Keratinocyte (primary cell): ENCODE data around the gene TOR1AIP2. TPM values are rescaled to one million over a fixed set of nuclear protein-coding genes. Genes with fewer than 3 reads are reported as not detected.

Experiments
- DNase-seq: peaks from one replicate; pipeline ENCODE4 v3.0.0-alpha.2; 2011; ENCODE audit warnings: low read depth, missing footprints, low spot score
- FAIRE-seq: peaks from 2 replicates; lab custom pipeline; 2011; peaks lifted over from hg19 to GRCh38; lab: Jason Lieb, UNC
- H2AFZ ChIP-seq: 2 replicates; pipeline ENCODE4 v1.6.0; 2012; ENCODE audit warnings: low read length, control low read depth, inconsistent platforms; ENCODE audit not compliant: control insufficient read depth
- H3K27ac ChIP-seq: 2 replicates; pipeline ENCODE4 v1.5.1; 2011; ENCODE audit warnings: low read length; ENCODE audit not compliant: control insufficient read depth, insufficient read depth
- H3K27me3 ChIP-seq: 3 replicates; pipeline ENCODE4 v1.6.0; 2011; ENCODE audit warnings: low read length; ENCODE audit not compliant: control insufficient read depth, insufficient read depth; ENCODE audit errors: extremely low read depth
- H3K36me3 ChIP-seq, 2 experiments: 2 replicates in 1 of 2; 3 replicates in 1 of 2; pipeline ENCODE4 v1.5.1; 2011; ENCODE audit warnings: low read length in 2 of 2, mild to moderate bottlenecking in 1 of 2; ENCODE audit not compliant: control insufficient read depth in 2 of 2, insufficient read depth in 2 of 2; ENCODE audit errors: extremely low read depth in 1 of 2
- H3K4me1 ChIP-seq: 3 replicates; pipeline ENCODE4 v1.5.1; 2011; ENCODE audit warnings: low read length; ENCODE audit not compliant: control insufficient read depth, insufficient read depth; ENCODE audit errors: extremely low read depth
- H3K4me2 ChIP-seq: 3 replicates; pipeline ENCODE4 v1.6.0; 2011; ENCODE audit warnings: low read depth, low read length; ENCODE audit not compliant: control insufficient read depth, insufficient read depth; ENCODE audit errors: extremely low read depth
- H3K4me3 ChIP-seq, 3 experiments: fragments of 200-600 bp in 1 of 3; sonication (generic) in 1 of 3; 2 replicates in 2 of 3; 3 replicates in 1 of 3; pipeline ENCODE4 v1.5.1; 2011 to 2016; ENCODE audit warnings: low read length in 3 of 3, mild to moderate bottlenecking in 3 of 3, control low read depth in 2 of 3, inconsistent platforms in 1 of 3, low read depth in 1 of 3, mixed read lengths in 1 of 3, mixed run types in 1 of 3, moderate library complexity in 1 of 3; ENCODE audit not compliant: control insufficient read depth in 2 of 3, insufficient read depth in 2 of 3; ENCODE audit errors: extremely low read depth in 1 of 3
- H3K79me2 ChIP-seq: 2 replicates; pipeline ENCODE4 v1.6.0; 2012; ENCODE audit warnings: low read length; ENCODE audit not compliant: control insufficient read depth, insufficient read depth
- H3K9ac ChIP-seq: 3 replicates; pipeline ENCODE4 v1.6.0; 2011; ENCODE audit warnings: low read length; ENCODE audit not compliant: control insufficient read depth, insufficient read depth; ENCODE audit errors: extremely low read depth
- H3K9me1 ChIP-seq: 3 replicates; pipeline ENCODE4 v1.6.0; 2011; ENCODE audit warnings: low read length; ENCODE audit not compliant: control insufficient read depth, insufficient read depth; ENCODE audit errors: extremely low read depth
- H3K9me3 ChIP-seq: 2 replicates; pipeline ENCODE4 v1.5.1; 2012; ENCODE audit warnings: low read depth, low read length; ENCODE audit not compliant: control insufficient read depth
- H4K20me1 ChIP-seq: 3 replicates; pipeline ENCODE4 v1.6.0; 2011; ENCODE audit warnings: low read length; ENCODE audit not compliant: control insufficient read depth, insufficient read depth; ENCODE audit errors: extremely low read depth
- CTCF ChIP-seq, 3 experiments: IDR thresholded peaks in 1 of 3; conservative IDR thresholded peaks in 1 of 3; optimal IDR thresholded peaks in 1 of 3; 2 replicates in 2 of 3; 3 replicates in 1 of 3; pipeline versions ENCODE3 to v1.5.1; 2011; ENCODE audit warnings: low read length in 3 of 3, mild to moderate bottlenecking in 3 of 3, moderate library complexity in 2 of 3, control low read depth in 1 of 3, inconsistent platforms in 1 of 3; ENCODE audit not compliant: insufficient read depth in 2 of 3; ENCODE audit errors: extremely low read depth in 1 of 3
- EZH2 ChIP-seq: IDR thresholded peaks from one replicate; pipeline ENCODE4 v1.6.1; 2012; ENCODE audit warnings: inconsistent platforms, mild to moderate bottlenecking, low read length, moderate library complexity
- dilution Hi-C: fragments of 300-500 bp; cut with MboI; formaldehyde crosslinking; loops from one replicate; pipeline ENCODE4 v1.7.0; 2020; ENCODE audit warnings: low sequenced_read_pairs; ENCODE audit not compliant: extremely low pct_ligation_motif_present
- polyA plus RNA-seq, 5 experiments: library from polyadenylated mRNA; depleted of rRNA in 3 of 5; stranded (reverse) in 3 of 5; stranded (forward) in 1 of 5; unstranded in 1 of 5; fragments of >200 nt; gene quantifications; 1 replicate in 1 of 5; 2 replicates in 3 of 5; 3 replicates in 1 of 5; pipeline versions ENCODE4 v1.2.1 to v1.2.3, GENCODE V29; 2011 to 2012; ENCODE audit warnings: missing spikeins in 2 of 5, low read depth in 1 of 5, low replicate concordance in 1 of 5

TOR1AIP2 gene
- polyA plus RNA-seq, 1 donor (not counting 4 experiments of a cell fraction or from before 2014, with no cell fraction given) = 49.9 TPM

GRCh38 chr1:179867493-179868330, 9.9 kb downstream of the TOR1AIP2 start:
- Histone ChIP-seq H3K4me1 (no peaks in the 10 kb centered on the region), H3K4me3 (no peak overlapping the region), H3K79me2 (peaks cover 72% of the 10 kb centered on the region), H3K36me3 (peaks cover 8 to 31% of the 10 kb centered on the region in 2 experiments), H3K9me1 (no peaks in the 10 kb centered on the region), H2AFZ (no peak overlapping the region), H3K4me2 (no peak overlapping the region), H3K27me3 (no peaks in the 10 kb centered on the region), H4K20me1 (no peaks in the 10 kb centered on the region), H3K9me3 (no peaks in the 10 kb centered on the region), H3K27ac (no peak overlapping the region), H3K9ac (no peak overlapping the region)
- dilution Hi-C loops = no loop called here
- no peak for TF ChIP-seq EZH2
- TF ChIP-seq CTCF (optimal IDR thresholded peaks at IDR 0.05 in 1 of 3, IDR thresholded peaks at IDR 0.05 in 1 of 3, conservative IDR thresholded peaks at IDR 0.05 in 1 of 3; ENCODE audit: extremely low read depth in 1 of 3, insufficient read depth in 2 of 3, low read length in 3 of 3) = peak; percentile 47 to 68 (median 67)
- DNase-seq = no peak
- FAIRE-seq = peak; percentile 74

- H2AFZ ChIP-seq = no peak overlapping the region
- H3K4me2 ChIP-seq = no peak overlapping the region
- no peaks in the 10 kb centered on the region for H4K20me1 ChIP-seq
- H3K4me1 ChIP-seq = no peaks in the 10 kb centered on the region
- dilution Hi-C loops = no loop called here
- H3K27ac ChIP-seq = no peak overlapping the region
- H3K9ac ChIP-seq = no peak overlapping the region
- FAIRE-seq (no peak), DNase-seq (no peak)
- TF ChIP-seq CTCF (optimal IDR thresholded peaks at IDR 0.05 in 1 of 3, IDR thresholded peaks at IDR 0.05 in 1 of 3, conservative IDR thresholded peaks at IDR 0.05 in 1 of 3; ENCODE audit: extremely low read depth in 1 of 3, insufficient read depth in 2 of 3, low read length in 3 of 3) (no peak), EZH2 (no peak)
- no peaks in the 10 kb centered on the region for H3K9me3 ChIP-seq
- H3K27me3 ChIP-seq = no peaks in the 10 kb centered on the region
- H3K79me2 ChIP-seq = peaks cover 66% of the 10 kb centered on the region
- no peak overlapping the region for H3K4me3 ChIP-seq
- peaks cover 9 to 32% of the 10 kb centered on the region in 2 experiments for H3K36me3 ChIP-seq
- no peaks in the 10 kb centered on the region for H3K9me1 ChIP-seq
Measured at GRCh38 chr1:179866616-179867015, 11.0 kb downstream of the TOR1AIP2 start.
